ENCODE results near the gene PUDP.

DNA sequence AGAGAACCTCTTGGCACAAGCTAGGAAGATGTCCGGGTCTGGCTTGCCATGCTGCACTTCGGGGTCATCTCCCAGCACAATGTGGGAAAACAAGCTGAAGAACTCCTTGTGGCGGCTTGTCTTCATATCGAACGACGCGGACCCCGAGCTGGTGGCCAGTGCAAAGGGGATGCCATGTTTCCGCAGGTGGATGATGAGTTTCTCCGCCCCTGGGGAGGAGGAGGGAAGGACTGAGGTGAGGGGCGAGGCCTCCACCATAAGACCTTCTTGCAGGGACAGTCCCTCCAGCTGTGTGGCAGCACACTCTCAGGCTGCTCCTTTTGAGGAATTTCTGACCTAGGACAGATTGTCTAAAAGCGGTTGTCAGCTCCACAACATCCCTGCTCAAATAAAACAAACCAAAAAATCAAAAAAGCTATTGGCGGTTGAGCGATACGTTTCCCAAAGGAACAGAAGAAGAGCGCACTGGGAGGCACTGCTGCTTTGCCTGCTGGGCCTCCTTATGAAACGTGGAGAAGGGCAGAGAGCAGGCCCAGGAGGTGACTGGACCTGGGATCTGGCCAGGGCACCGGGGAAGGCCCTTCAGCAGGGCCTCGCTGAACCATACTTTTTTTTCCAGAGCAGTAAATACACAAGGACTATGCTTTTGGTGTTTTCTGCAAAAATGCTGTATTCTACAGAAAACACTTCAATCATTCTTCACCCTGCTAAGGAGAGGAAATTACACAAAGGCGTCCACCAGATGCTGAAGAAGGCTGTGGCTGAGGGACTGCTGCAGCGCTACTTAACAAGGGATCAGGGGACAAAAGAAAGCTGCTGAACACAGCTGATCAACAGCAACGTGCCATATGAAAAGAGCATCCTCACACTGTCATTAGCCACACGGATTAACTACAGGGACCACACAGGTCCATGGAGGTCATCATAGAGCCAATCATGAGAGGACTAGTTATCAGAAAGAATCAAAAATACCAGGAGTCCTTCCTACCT, 70.4 kb downstream of the PUDP start:
- TF ChIP-seq CTCF (IDR thresholded peaks at IDR 0.05; ENCODE audit: low read depth, low read length, missing input control) (no peak), SP1 (IDR thresholded peaks at IDR 0.05) (no peak)

Measured in liver (tissue), 3 donors.